GM23338 (cell line): ENCODE measurements around the gene PRKAG1. TPM values are rescaled to one million over a fixed set of nuclear protein-coding genes. Genes with fewer than 3 reads are reported as not detected.

Experiments used
- ATAC-seq: fragments of 200-7000 bp; cut with Tn5 transposase; 3 replicates; pipeline ENCODE4 v1.9.1; 2020
- DNase-seq: peaks from one replicate; pipeline ENCODE4 v3.0.0-alpha.2; 2015; ENCODE audit warnings: low spot score
- H2AFZ ChIP-seq: fragments of 200-600 bp; sonication (generic); 2 replicates; pipeline ENCODE4 v1.8.0; 2016; ENCODE audit warnings: antibody characterized with exemption, mild to moderate bottlenecking, moderate library complexity
- H3F3A ChIP-seq: fragments of 200-600 bp; sonication (generic); replicated peaks from 2 replicates; pipeline ENCODE4 v1.8.0; 2017; ENCODE audit warnings: antibody characterized with exemption, mixed run types, low read depth
- H3K27ac ChIP-seq: fragments of 200-600 bp; sonication (generic); 2 replicates; pipeline ENCODE4 v1.6.1; 2016; ENCODE audit warnings: low read depth
- H3K27me3 ChIP-seq: fragments of 200-600 bp; sonication (generic); 2 replicates; pipeline ENCODE4 v1.8.0; 2016; ENCODE audit warnings: mild to moderate bottlenecking, mixed run types, moderate library complexity; ENCODE audit not compliant: insufficient read depth
- H3K36me3 ChIP-seq: fragments of 200-600 bp; sonication (generic); 2 replicates; pipeline ENCODE4 v1.8.0; 2016; ENCODE audit warnings: mild to moderate bottlenecking; ENCODE audit not compliant: insufficient read depth
- H3K4me1 ChIP-seq: fragments of 200-600 bp; sonication (generic); 2 replicates; pipeline ENCODE4 v1.8.0; 2016; ENCODE audit warnings: mild to moderate bottlenecking, moderate library complexity; ENCODE audit not compliant: insufficient read depth
- H3K4me2 ChIP-seq: fragments of 200-600 bp; sonication (generic); 2 replicates; pipeline ENCODE4 v1.7.1; 2017; ENCODE audit warnings: mixed run types
- H3K4me3 ChIP-seq: fragments of 200-600 bp; sonication (generic); 2 replicates; pipeline ENCODE4 v1.6.1; 2016; ENCODE audit warnings: mixed run types
- H3K79me2 ChIP-seq: fragments of 200-600 bp; sonication (generic); replicated peaks from 2 replicates; pipeline ENCODE4 v1.8.0; 2017; ENCODE audit warnings: mild to moderate bottlenecking; ENCODE audit not compliant: insufficient read depth
- H3K9me2 ChIP-seq: fragments of 200-600 bp; sonication (generic); 2 replicates; pipeline ENCODE4 v1.8.0; 2017; ENCODE audit not compliant: insufficient read depth
- H4K20me1 ChIP-seq: fragments of 200-600 bp; sonication (generic); replicated peaks from 2 replicates; pipeline ENCODE4 v1.8.0; 2017; ENCODE audit warnings: mild to moderate bottlenecking; ENCODE audit not compliant: insufficient read depth
- H3K27ac Mint-ChIP-seq: 2 replicates; pipeline ENCODE4 v1.8.0; 2020; ENCODE audit warnings: inconsistent platforms, mild to moderate bottlenecking, moderate library complexity, mixed read lengths
- H3K27me3 Mint-ChIP-seq: 3 replicates; pipeline ENCODE4 v1.8.0; 2022; ENCODE audit warnings: low read depth, mild to moderate bottlenecking, moderate library complexity, mixed read lengths, inconsistent platforms; ENCODE audit not compliant: insufficient read depth, poor library complexity
- H3K36me3 Mint-ChIP-seq: 3 replicates; pipeline ENCODE4 v1.8.0; 2021; ENCODE audit warnings: low read depth, mild to moderate bottlenecking, inconsistent platforms, moderate library complexity, mixed read lengths
- H3K4me1 Mint-ChIP-seq: 3 replicates; pipeline ENCODE4 v1.8.0; 2020; ENCODE audit warnings: mild to moderate bottlenecking, inconsistent platforms, mixed read lengths
- H3K4me3 Mint-ChIP-seq: 3 replicates; pipeline ENCODE4 v1.8.0; 2021; ENCODE audit warnings: moderate library complexity, mild to moderate bottlenecking, inconsistent platforms, mixed read lengths
- H3K9me3 Mint-ChIP-seq: 3 replicates; pipeline ENCODE4 v1.8.0; 2020; ENCODE audit warnings: moderate library complexity, mild to moderate bottlenecking, inconsistent platforms, mixed read lengths
- CREB1 ChIP-seq: fragments of 250-450 bp; sonication (Bioruptor Pico); IDR thresholded peaks from 2 replicates; pipeline ENCODE4 v1.5.0; 2020; ENCODE audit warnings: low read depth, mild to moderate bottlenecking, moderate library complexity
- EZH2 ChIP-seq: fragments of 200-600 bp; sonication (generic); IDR thresholded peaks from one replicate; pipeline ENCODE4 v1.8.0; 2017; ENCODE audit warnings: antibody characterized with exemption, mild to moderate bottlenecking, low read depth; ENCODE audit not compliant: unreplicated experiment
- EZH2phosphoT487 ChIP-seq: fragments of 200-600 bp; sonication (generic); IDR thresholded peaks from one replicate; pipeline ENCODE4 v1.8.1; 2018; ENCODE audit warnings: antibody characterized with exemption; ENCODE audit not compliant: unreplicated experiment
- JUNB ChIP-seq: IDR thresholded peaks from one replicate; pipeline ENCODE4 v1.6.1; 2016; ENCODE audit warnings: antibody characterized with exemption; ENCODE audit not compliant: unreplicated experiment
- NANOG ChIP-seq: IDR thresholded peaks from 2 replicates; pipeline ENCODE4 v1.6.1; 2016; ENCODE audit warnings: antibody characterized with exemption, borderline replicate concordance
- POLR2AphosphoS5 ChIP-seq: IDR thresholded peaks from 2 replicates; pipeline ENCODE4 v1.6.1; 2016; ENCODE audit warnings: antibody characterized with exemption, low read depth
- STAT1 ChIP-seq: IDR thresholded peaks from one replicate; pipeline ENCODE4 v1.6.1; 2016; ENCODE audit warnings: antibody characterized with exemption; ENCODE audit not compliant: unreplicated experiment
- ZNF114 ChIP-seq: fragments of 250-450 bp; sonication (Bioruptor Pico); IDR thresholded peaks from 2 replicates; pipeline ENCODE4 v1.5.0; 2020; ENCODE audit warnings: mild to moderate bottlenecking, moderate library complexity
- ZNF331 ChIP-seq: fragments of 250-450 bp; sonication (Bioruptor Pico); IDR thresholded peaks from 2 replicates; pipeline ENCODE4 v1.5.0; 2020; ENCODE audit warnings: low read depth, mild to moderate bottlenecking, moderate library complexity
- polyA plus RNA-seq: library from polyadenylated mRNA; unstranded; fragments of >200 nt; fragmentation: Nextera tagmentation; extraction: Ambion mirVana; gene quantifications from 2 replicates; pipeline ENCODE4 v1.2.1, GENCODE V29; 2016
- total RNA-seq: library from RNA; depleted of rRNA; stranded (reverse); fragments of >200 nt; shearing (Covaris generic); gene quantifications from 2 replicates; pipeline ENCODE4 v1.2.3, GENCODE V29; 2014
- TF ChIP-seq, protein P1 (sequence below), 2 experiments: fragments of 200-600 bp in 1 of 2; sonication (generic) in 1 of 2; conservative IDR thresholded peaks; 2 replicates each; pipeline versions ENCODE4 v1.5.1 to v1.6.1; 2016 to 2017; ENCODE audit warnings: antibody characterized with exemption in 2 of 2, low read depth in 2 of 2, mild to moderate bottlenecking in 2 of 2, moderate library complexity in 1 of 2
- TF ChIP-seq, protein P2 (sequence below): IDR thresholded peaks from 2 replicates; pipeline ENCODE4 v1.6.1; 2016; ENCODE audit warnings: antibody characterized with exemption
- TF ChIP-seq, protein P3 (sequence below): fragments of 250-450 bp; sonication (Bioruptor Pico); IDR thresholded peaks from 2 replicates; pipeline ENCODE4 v1.5.0; 2020; ENCODE audit warnings: mild to moderate bottlenecking, moderate library complexity
- TF ChIP-seq, protein P4 (sequence below): IDR thresholded peaks from one replicate; pipeline ENCODE4 v1.6.1; 2018; ENCODE audit warnings: antibody characterized with exemption; ENCODE audit not compliant: unreplicated experiment

Gene PRKAG1
- total and polyA plus RNA-seq, 2 experiments from 2014 or later: 19.9 to 35.4 TPM

DNA sequence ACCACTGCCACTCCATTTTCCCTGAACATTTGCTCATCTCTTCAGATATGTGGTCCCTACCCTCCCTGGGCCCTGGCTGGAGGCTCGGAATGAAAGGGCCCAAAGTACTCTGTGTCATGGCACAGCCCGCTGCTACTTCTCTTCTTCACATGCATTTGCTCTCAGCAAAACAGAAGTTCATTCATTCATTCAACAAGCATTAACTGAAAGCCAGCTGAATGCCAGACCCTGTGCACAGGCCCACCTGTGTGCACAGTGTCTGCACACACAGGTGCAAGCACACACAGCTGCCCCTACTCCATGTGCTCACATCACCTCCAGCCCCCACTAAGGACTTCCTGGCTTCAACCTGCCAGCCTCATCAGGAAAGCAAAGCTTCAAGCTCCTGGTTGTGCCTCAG lies 32.7 kb downstream of the PRKAG1 start:
- peaks cover 21% of the 10 kb centered on the region for H3K4me1 Mint-ChIP-seq
- H3K27me3 Mint-ChIP-seq: peaks cover 71% of the 10 kb centered on the region
- no peak for ATAC-seq
- no peak overlapping the region for H3K4me2 ChIP-seq
- no peaks in the 10 kb centered on the region for H3K36me3 Mint-ChIP-seq
- DNase-seq: no peak
- no peak overlapping the region for H2AFZ ChIP-seq
- 0 out of 2 replicates have a peak, but pooled peaks cover 3% of the 10 kb centered on the region for H3K4me1 ChIP-seq
- no peak for TF ChIP-seq JUNB
- TF ChIP-seq STAT1: no peak
- no peak for TF ChIP-seq EZH2phosphoT487
- TF ChIP-seq, protein P1, sequence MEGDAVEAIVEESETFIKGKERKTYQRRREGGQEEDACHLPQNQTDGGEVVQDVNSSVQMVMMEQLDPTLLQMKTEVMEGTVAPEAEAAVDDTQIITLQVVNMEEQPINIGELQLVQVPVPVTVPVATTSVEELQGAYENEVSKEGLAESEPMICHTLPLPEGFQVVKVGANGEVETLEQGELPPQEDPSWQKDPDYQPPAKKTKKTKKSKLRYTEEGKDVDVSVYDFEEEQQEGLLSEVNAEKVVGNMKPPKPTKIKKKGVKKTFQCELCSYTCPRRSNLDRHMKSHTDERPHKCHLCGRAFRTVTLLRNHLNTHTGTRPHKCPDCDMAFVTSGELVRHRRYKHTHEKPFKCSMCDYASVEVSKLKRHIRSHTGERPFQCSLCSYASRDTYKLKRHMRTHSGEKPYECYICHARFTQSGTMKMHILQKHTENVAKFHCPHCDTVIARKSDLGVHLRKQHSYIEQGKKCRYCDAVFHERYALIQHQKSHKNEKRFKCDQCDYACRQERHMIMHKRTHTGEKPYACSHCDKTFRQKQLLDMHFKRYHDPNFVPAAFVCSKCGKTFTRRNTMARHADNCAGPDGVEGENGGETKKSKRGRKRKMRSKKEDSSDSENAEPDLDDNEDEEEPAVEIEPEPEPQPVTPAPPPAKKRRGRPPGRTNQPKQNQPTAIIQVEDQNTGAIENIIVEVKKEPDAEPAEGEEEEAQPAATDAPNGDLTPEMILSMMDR (conservative IDR thresholded peaks at IDR 0.05; ENCODE audit: low read depth in 2 of 2): no peak
- no peak for TF ChIP-seq CREB1 (CRISPR knock-in tag)
- no peak for TF ChIP-seq POLR2AphosphoS5
- TF ChIP-seq ZNF114 (CRISPR knock-in tag): no peak
- TF ChIP-seq, protein P2, sequence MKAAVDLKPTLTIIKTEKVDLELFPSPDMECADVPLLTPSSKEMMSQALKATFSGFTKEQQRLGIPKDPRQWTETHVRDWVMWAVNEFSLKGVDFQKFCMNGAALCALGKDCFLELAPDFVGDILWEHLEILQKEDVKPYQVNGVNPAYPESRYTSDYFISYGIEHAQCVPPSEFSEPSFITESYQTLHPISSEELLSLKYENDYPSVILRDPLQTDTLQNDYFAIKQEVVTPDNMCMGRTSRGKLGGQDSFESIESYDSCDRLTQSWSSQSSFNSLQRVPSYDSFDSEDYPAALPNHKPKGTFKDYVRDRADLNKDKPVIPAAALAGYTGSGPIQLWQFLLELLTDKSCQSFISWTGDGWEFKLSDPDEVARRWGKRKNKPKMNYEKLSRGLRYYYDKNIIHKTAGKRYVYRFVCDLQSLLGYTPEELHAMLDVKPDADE: no peak
- TF ChIP-seq, protein P3, sequence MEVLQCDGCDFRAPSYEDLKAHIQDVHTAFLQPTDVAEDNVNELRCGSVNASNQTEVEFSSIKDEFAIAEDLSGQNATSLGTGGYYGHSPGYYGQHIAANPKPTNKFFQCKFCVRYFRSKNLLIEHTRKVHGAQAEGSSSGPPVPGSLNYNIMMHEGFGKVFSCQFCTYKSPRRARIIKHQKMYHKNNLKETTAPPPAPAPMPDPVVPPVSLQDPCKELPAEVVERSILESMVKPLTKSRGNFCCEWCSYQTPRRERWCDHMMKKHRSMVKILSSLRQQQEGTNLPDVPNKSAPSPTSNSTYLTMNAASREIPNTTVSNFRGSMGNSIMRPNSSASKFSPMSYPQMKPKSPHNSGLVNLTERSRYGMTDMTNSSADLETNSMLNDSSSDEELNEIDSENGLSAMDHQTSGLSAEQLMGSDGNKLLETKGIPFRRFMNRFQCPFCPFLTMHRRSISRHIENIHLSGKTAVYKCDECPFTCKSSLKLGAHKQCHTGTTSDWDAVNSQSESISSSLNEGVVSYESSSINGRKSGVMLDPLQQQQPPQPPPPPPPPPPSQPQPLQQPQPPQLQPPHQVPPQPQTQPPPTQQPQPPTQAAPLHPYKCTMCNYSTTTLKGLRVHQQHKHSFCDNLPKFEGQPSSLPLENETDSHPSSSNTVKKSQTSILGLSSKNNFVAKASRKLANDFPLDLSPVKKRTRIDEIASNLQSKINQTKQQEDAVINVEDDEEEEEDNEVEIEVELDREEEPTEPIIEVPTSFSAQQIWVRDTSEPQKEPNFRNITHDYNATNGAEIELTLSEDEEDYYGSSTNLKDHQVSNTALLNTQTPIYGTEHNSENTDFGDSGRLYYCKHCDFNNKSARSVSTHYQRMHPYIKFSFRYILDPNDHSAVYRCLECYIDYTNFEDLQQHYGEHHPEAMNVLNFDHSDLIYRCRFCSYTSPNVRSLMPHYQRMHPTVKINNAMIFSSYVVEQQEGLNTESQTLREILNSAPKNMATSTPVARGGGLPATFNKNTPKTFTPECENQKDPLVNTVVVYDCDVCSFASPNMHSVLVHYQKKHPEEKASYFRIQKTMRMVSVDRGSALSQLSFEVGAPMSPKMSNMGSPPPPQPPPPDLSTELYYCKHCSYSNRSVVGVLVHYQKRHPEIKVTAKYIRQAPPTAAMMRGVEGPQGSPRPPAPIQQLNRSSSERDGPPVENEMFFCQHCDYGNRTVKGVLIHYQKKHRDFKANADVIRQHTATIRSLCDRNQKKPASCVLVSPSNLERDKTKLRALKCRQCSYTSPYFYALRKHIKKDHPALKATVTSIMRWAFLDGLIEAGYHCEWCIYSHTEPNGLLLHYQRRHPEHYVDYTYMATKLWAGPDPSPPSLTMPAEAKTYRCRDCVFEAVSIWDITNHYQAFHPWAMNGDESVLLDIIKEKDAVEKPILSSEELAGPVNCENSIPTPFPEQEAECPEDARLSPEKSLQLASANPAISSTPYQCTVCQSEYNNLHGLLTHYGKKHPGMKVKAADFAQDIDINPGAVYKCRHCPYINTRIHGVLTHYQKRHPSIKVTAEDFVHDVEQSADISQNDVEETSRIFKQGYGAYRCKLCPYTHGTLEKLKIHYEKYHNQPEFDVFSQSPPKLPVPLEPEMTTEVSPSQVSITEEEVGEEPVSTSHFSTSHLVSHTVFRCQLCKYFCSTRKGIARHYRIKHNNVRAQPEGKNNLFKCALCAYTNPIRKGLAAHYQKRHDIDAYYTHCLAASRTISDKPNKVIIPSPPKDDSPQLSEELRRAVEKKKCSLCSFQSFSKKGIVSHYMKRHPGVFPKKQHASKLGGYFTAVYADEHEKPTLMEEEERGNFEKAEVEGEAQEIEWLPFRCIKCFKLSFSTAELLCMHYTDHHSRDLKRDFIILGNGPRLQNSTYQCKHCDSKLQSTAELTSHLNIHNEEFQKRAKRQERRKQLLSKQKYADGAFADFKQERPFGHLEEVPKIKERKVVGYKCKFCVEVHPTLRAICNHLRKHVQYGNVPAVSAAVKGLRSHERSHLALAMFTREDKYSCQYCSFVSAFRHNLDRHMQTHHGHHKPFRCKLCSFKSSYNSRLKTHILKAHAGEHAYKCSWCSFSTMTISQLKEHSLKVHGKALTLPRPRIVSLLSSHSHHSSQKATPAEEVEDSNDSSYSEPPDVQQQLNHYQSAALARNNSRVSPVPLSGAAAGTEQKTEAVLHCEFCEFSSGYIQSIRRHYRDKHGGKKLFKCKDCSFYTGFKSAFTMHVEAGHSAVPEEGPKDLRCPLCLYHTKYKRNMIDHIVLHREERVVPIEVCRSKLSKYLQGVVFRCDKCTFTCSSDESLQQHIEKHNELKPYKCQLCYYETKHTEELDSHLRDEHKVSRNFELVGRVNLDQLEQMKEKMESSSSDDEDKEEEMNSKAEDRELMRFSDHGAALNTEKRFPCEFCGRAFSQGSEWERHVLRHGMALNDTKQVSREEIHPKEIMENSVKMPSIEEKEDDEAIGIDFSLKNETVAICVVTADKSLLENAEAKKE: no peak
- no peak for TF ChIP-seq EZH2
- TF ChIP-seq, protein P4, sequence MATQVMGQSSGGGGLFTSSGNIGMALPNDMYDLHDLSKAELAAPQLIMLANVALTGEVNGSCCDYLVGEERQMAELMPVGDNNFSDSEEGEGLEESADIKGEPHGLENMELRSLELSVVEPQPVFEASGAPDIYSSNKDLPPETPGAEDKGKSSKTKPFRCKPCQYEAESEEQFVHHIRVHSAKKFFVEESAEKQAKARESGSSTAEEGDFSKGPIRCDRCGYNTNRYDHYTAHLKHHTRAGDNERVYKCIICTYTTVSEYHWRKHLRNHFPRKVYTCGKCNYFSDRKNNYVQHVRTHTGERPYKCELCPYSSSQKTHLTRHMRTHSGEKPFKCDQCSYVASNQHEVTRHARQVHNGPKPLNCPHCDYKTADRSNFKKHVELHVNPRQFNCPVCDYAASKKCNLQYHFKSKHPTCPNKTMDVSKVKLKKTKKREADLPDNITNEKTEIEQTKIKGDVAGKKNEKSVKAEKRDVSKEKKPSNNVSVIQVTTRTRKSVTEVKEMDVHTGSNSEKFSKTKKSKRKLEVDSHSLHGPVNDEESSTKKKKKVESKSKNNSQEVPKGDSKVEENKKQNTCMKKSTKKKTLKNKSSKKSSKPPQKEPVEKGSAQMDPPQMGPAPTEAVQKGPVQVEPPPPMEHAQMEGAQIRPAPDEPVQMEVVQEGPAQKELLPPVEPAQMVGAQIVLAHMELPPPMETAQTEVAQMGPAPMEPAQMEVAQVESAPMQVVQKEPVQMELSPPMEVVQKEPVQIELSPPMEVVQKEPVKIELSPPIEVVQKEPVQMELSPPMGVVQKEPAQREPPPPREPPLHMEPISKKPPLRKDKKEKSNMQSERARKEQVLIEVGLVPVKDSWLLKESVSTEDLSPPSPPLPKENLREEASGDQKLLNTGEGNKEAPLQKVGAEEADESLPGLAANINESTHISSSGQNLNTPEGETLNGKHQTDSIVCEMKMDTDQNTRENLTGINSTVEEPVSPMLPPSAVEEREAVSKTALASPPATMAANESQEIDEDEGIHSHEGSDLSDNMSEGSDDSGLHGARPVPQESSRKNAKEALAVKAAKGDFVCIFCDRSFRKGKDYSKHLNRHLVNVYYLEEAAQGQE: no peak
- no peak for TF ChIP-seq NANOG
- TF ChIP-seq ZNF331 (CRISPR knock-in tag): no peak
- peaks cover 11% of the 10 kb centered on the region; the same call in 1 of the 2 replicates for H4K20me1 ChIP-seq
- H3K27ac ChIP-seq: no peak overlapping the region
- no peaks in the 10 kb centered on the region for H3K79me2 ChIP-seq
- H3K36me3 ChIP-seq: no peaks in the 10 kb centered on the region
- no peaks in the 10 kb centered on the region for H3F3A ChIP-seq
- no peak overlapping the region for H3K4me3 Mint-ChIP-seq
- H3K27ac Mint-ChIP-seq: no peak overlapping the region
- H3K9me2 ChIP-seq: no peaks in the 10 kb centered on the region
- no peak overlapping the region for H3K4me3 ChIP-seq
- H3K9me3 Mint-ChIP-seq: no peaks in the 10 kb centered on the region
- H3K27me3 ChIP-seq: peaks cover 100% of the 10 kb centered on the region
